ENCODE results near the gene AQR. TPM values are rescaled to one million over a fixed set of nuclear protein-coding genes. Genes with fewer than 3 reads are reported as not detected.

AQR gene
- total and polyA plus RNA-seq, 2 of the 13 experiments (the other 11 are each of a cell fraction or from before 2014, with no cell fraction given), result 18.7 to 31.3 TPM

GRCh38 chr15:34802371-34802770, 167.2 kb downstream of the AQR start (continued):
- no peak for TF ChIP-seq ZBTB2 (CRISPR knock-in tag; IDR thresholded peaks at IDR 0.05; ENCODE audit: low read depth)

Other genes with a start within 250 kb of the AQR start
- not detected in 2 replicates for gene GJD2, start 214.7 kb downstream of the AQR start, total RNA-seq (2016; rRNA removed; fragmentation: Illumina TruSeq; extraction: Trizol)
- gene GJD2, start 214.7 kb downstream of the AQR start, polyA plus RNA-seq (2011; rRNA removed), result not detected in 2 replicates
- not detected in 2 replicates for gene ACTC1, start 174.2 kb downstream of the AQR start, total RNA-seq (2016; rRNA removed; fragmentation: Illumina TruSeq; extraction: Trizol)
- gene ACTC1, start 174.2 kb downstream of the AQR start, polyA plus RNA-seq (2011; rRNA removed), result not detected in 2 replicates
- gene ZNF770, start 18.5 kb upstream of the AQR start, total RNA-seq (2016; rRNA removed; fragmentation: Illumina TruSeq; extraction: Trizol), result 33.1 and 79.5 TPM in 2 replicates
- 13.0 and 15.5 TPM in 2 replicates for gene ZNF770, start 18.5 kb upstream of the AQR start, polyA plus RNA-seq (2011; rRNA removed)
- 0.25 and 0.27 TPM in 2 replicates for gene NANOGP8, start 115.6 kb upstream of the AQR start, total RNA-seq (2016; rRNA removed; fragmentation: Illumina TruSeq; extraction: Trizol)
- 0.09 TPM in 1 of 2 replicates, not detected in the other for gene NANOGP8, start 115.6 kb upstream of the AQR start, polyA plus RNA-seq (2011; rRNA removed)